ACC112 (cell line): ENCODE measurements around the gene TBC1D19.
"Not testable (repeated sequence)": the region's sequence is repeated elsewhere in the genome, so short reads cannot be mapped to it uniquely, and the experiment has no call there.

ENCODE experiments used
- H2AFZ ChIP-seq: fragments of 200-600 bp; sonication (generic); one replicate; pipeline ENCODE4 v1.6.0; 2017; ENCODE audit warnings: antibody characterized with exemption, low read length; ENCODE audit not compliant: unreplicated experiment
- H3K27ac ChIP-seq: fragments of 200-600 bp; sonication (generic); 2 replicates; pipeline ENCODE4 v1.5.1; 2014; ENCODE audit warnings: low read depth, mild to moderate bottlenecking, antibody characterized with exemption, low read length, moderate library complexity
- H3K27me3 ChIP-seq: fragments of 200-600 bp; sonication (generic); 2 replicates; pipeline ENCODE4 v1.6.1; 2014; ENCODE audit warnings: mild to moderate bottlenecking, antibody characterized with exemption, low read length, moderate library complexity, mixed read lengths; ENCODE audit not compliant: insufficient read depth
- H3K36me3 ChIP-seq: fragments of 200-600 bp; sonication (generic); 2 replicates; pipeline ENCODE4 v1.6.1; 2016; ENCODE audit warnings: mild to moderate bottlenecking, antibody characterized with exemption, low read length, moderate library complexity, mixed read lengths; ENCODE audit not compliant: insufficient read depth
- H3K4me1 ChIP-seq: fragments of 200-600 bp; sonication (generic); one replicate; pipeline ENCODE4 v1.6.1; 2016; ENCODE audit warnings: low read length, mixed read lengths; ENCODE audit not compliant: insufficient read depth, unreplicated experiment, control insufficient read depth
- H3K4me3 ChIP-seq: fragments of 200-600 bp; sonication (generic); 2 replicates; pipeline ENCODE4 v1.5.1; 2014; ENCODE audit warnings: mild to moderate bottlenecking, low read depth, low read length
- H3K79me2 ChIP-seq: fragments of 200-600 bp; sonication (generic); one replicate; pipeline ENCODE4 v1.6.0; 2016; ENCODE audit warnings: low read length; ENCODE audit not compliant: control insufficient read depth, unreplicated experiment, insufficient read depth

Gene TBC1D19, protein sequence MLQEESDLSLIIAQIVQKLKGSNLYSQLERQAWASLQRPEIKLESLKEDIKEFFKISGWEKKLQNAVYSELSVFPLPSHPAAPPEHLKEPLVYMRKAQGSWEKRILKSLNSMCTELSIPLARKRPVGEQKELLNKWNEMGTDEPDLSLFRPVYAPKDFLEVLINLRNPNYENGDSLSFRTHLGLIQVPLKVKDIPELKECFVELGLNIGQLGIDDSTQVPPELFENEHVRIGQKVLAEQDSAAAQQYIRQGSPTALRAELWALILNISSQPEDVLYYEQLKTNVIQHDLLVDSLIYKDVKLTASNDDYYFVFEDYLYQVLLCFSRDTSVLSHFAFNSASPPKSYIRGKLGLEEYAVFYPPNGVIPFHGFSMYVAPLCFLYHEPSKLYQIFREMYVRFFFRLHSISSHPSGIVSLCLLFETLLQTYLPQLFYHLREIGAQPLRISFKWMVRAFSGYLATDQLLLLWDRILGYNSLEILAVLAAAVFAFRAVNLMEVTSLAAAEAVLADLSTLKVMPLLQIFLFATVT

GRCh38 chr4:26583865-26584652, at the start of gene TBC1D19:
Gene TBC1D19 (plus strand): TSS chr4:26584084. CDS start chr4:26584194, 110 bp downstream.
- H3K27ac ChIP-seq = peak within 1 kb of the TSS; percentile 64
- no peaks in the 10 kb centered on the region for H3K36me3 ChIP-seq
- peaks cover 37% of the 10 kb centered on the region for H3K79me2 ChIP-seq
- peak within 1 kb of the TSS; percentile 98 for H2AFZ ChIP-seq
- peak within 1 kb of the TSS; percentile 94 for H3K4me3 ChIP-seq
- peaks cover 14% of the 10 kb centered on the region for H3K4me1 ChIP-seq
- H3K27me3 ChIP-seq = no peaks in the 10 kb centered on the region

GRCh38 chr4:26542991-26543390, 40.9 kb upstream of the TBC1D19 start:
- no peak overlapping the region for H3K27ac ChIP-seq
- no peaks in the 10 kb centered on the region for H3K79me2 ChIP-seq
- no peaks in the 10 kb centered on the region for H3K4me1 ChIP-seq
- H3K36me3 ChIP-seq = no peaks in the 10 kb centered on the region
- H3K27me3 ChIP-seq = no peaks in the 10 kb centered on the region
- H2AFZ ChIP-seq = no peak overlapping the region
- H3K4me3 ChIP-seq = no peak overlapping the region

DNA sequence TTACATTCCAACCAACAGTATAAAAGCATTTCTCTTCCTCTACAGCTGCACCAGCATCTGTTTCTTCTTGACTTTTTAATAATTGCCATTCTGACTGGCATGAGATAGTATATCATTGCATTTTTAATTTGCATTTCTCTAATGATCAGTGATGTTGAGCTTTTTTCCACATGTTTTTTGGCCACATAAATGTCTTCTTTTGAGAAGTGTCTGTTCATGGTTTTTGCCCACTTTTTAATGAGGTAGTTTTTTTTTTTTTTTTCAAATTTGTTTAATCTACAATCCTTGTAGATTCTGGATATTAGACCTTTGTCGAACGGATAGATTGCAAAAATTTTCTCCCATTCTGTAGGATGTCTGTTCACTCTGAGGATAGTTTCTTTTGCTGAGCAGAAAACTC, 39.5 kb upstream of the TBC1D19 start:
- Histone ChIP-seq H3K79me2 (no peaks in the 10 kb centered on the region), H2AFZ (no peak overlapping the region), H3K4me3 (no peak overlapping the region), H3K27me3 (no peaks in the 10 kb centered on the region), H3K4me1 (no peaks in the 10 kb centered on the region), H3K27ac (no peak overlapping the region), H3K36me3 (no peaks in the 10 kb centered on the region)

DNA sequence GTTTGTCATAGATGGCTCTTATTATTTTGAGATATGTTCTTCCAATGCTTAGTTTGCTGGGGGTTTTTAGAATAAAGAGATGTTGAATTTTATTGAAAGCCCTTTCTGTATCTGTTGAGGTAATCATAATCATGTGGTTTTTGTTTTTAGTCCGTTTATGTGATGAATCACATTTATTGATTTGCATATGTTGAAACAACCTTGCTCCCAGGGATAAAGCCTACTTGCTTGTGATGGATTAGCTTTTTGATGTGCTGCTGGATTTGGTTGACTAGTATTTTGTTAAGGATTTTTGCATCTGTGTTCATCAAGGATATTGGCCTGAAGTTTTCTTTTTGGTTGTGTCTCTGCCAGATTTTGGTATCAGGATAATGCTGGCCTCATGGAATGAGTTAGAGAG, 35.5 kb upstream of the TBC1D19 start:
- H3K27ac ChIP-seq, H3K27me3 ChIP-seq, H3K4me3 ChIP-seq, H3K4me1 ChIP-seq, H3K79me2 ChIP-seq, H2AFZ ChIP-seq, H3K36me3 ChIP-seq: not testable (repeated sequence)

- Histone ChIP-seq H3K79me2 (no peaks in the 10 kb centered on the region), H3K4me3 (no peak overlapping the region), H3K27me3 (no peaks in the 10 kb centered on the region), H3K36me3 (no peaks in the 10 kb centered on the region), H3K4me1 (peaks cover 8% of the 10 kb centered on the region), H3K27ac (no peak overlapping the region), H2AFZ (no peak overlapping the region)
These were observed 26.7 kb upstream of the TBC1D19 start for GRCh38 chr4:26557164-26557563.

DNA sequence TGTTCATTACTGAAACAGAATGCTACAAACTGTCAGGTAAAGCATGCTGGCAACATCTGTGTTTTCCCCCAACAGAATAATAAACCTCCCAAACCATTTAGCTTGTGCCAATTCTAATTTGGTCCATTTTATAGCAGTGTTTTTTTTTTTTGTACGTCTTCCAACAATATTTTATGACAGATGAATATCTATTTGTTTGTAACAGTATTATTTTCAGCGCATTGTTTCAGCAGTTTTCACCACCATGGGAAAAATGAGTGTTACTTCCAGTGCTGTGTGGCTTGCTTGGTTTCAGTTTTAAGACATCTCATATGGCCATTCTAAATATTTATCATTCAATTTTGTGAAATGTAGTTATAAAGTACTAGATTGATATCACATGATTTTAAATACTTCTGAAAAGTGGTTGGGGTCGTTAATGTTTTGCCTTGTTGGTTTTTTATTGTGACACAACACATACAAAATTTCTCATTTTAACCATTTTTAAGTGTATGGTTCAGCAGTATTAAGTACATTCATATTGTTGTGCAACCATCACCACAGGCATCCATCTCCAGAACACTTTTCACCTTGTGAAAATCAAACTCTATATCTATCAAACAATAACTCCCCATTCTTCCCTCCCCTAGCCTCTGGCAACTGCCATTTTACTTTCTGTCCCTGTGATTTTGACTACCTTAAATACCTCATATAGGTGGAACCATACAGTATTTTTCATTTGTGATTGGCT, 25.6 kb upstream of the TBC1D19 start:
- Histone ChIP-seq H2AFZ (no peak overlapping the region), H3K36me3 (no peaks in the 10 kb centered on the region), H3K27me3 (no peaks in the 10 kb centered on the region), H3K4me3 (no peak overlapping the region), H3K27ac (no peak overlapping the region), H3K79me2 (no peaks in the 10 kb centered on the region), H3K4me1 (peaks cover 8% of the 10 kb centered on the region)

- H2AFZ ChIP-seq = peak overlapping the region; percentile 40
- H3K4me1 ChIP-seq = peaks cover 34% of the 10 kb centered on the region
- no peak overlapping the region for H3K27ac ChIP-seq
- H3K27me3 ChIP-seq = no peaks in the 10 kb centered on the region
- H3K4me3 ChIP-seq = no peak overlapping the region
- H3K36me3 ChIP-seq = no peaks in the 10 kb centered on the region
- H3K79me2 ChIP-seq = no peaks in the 10 kb centered on the region
These were observed 17.8 kb upstream of the TBC1D19 start for GRCh38 chr4:26566133-26566532.

- Histone ChIP-seq H3K27ac (peak overlapping the region; percentile 75), H3K4me3 (peak overlapping the region; percentile 23), H2AFZ (peak overlapping the region; percentile 79)
These were observed 15.4 kb upstream of the TBC1D19 start for GRCh38 chr4:26568446-26568994.

GRCh38 chr4:26570596-26570995, 13.3 kb upstream of the TBC1D19 start:
- H3K36me3 ChIP-seq = no peaks in the 10 kb centered on the region
- no peaks in the 10 kb centered on the region for H3K79me2 ChIP-seq
- H2AFZ ChIP-seq = no peak overlapping the region
- H3K27me3 ChIP-seq = no peaks in the 10 kb centered on the region
- H3K4me3 ChIP-seq = no peak overlapping the region
- H3K4me1 ChIP-seq = peaks cover 52% of the 10 kb centered on the region
- no peak overlapping the region for H3K27ac ChIP-seq

More at GRCh38 chr4:26568446-26568994, 15.4 kb upstream of the TBC1D19 start:
- Histone ChIP-seq H3K36me3 (no peaks in the 10 kb centered on the region), H3K27me3 (no peaks in the 10 kb centered on the region), H3K79me2 (no peaks in the 10 kb centered on the region), H3K4me1 (peaks cover 43% of the 10 kb centered on the region)

GRCh38 chr4:26573389-26573794, 10.5 kb upstream of the TBC1D19 start:
- no peaks in the 10 kb centered on the region for H3K79me2 ChIP-seq
- peak overlapping the region; percentile 28; the same call in 1 of the 2 replicates for H3K27ac ChIP-seq
- H3K4me1 ChIP-seq = peaks cover 47% of the 10 kb centered on the region
- H3K36me3 ChIP-seq = no peaks in the 10 kb centered on the region
- H3K4me3 ChIP-seq = no peak overlapping the region
- no peak overlapping the region for H2AFZ ChIP-seq
- H3K27me3 ChIP-seq = no peaks in the 10 kb centered on the region
